ENCODE measurements around the gene RASA1. TPM values are rescaled to one million over a fixed set of nuclear protein-coding genes. Genes with fewer than 3 reads are reported as not detected.

Gene RASA1
- total and polyA plus RNA-seq, 9 of the 15 experiments (the other 6 are each of a cell fraction or from before 2014, with no cell fraction given) = 3.2 to 17.3 (median 9.2) TPM

DNA sequence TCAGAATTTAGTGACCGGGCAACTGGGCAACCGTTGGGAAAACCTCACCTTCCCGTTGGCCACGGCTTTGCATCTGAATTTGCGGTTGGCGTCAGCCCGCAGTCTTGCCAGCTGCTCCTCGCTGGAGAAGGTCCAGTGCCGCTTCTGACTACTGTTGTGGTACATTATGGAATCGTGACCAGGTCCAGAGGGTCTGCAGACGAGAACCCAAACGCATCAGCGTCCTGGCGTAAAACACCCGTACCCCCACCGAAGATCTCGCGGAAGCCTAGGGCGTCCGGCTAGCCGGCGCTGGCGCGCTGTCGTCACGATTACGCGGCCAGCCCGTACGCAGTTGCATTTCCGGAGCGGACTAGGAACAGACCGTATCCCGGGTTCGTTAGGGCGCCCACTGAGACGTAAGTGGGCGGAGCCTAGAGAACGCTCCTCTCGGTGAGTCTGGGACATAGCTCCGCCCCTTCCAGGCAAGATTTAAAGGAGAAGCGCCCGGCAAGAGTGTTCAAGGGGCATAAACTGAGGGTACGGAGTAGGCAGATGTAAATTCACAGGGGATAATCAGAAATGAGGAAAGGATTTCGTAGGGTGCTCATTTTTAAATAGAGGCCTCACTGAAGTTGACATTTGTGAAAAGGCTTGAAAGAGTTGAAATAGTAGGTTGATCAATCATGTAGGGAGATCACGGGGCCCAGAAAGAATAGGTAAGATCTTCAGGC is 145.1 kb downstream of the RASA1 start, which contains the start of gene CCNH (continued):
- TF ChIP-seq TCFL5 (CRISPR knock-in tag; conservative IDR thresholded peaks at IDR 0.05) = no peak
- TF ChIP-seq PPARD (CRISPR knock-in tag; IDR thresholded peaks at IDR 0.05) = no peak
- TF ChIP-seq ZNF586 (CRISPR knock-in tag; conservative IDR thresholded peaks at IDR 0.05) = no peak
- TF ChIP-seq ELF1 (tag; IDR thresholded peaks at IDR 0.05) = peak; percentile 84
- TF ChIP-seq, protein P1, sequence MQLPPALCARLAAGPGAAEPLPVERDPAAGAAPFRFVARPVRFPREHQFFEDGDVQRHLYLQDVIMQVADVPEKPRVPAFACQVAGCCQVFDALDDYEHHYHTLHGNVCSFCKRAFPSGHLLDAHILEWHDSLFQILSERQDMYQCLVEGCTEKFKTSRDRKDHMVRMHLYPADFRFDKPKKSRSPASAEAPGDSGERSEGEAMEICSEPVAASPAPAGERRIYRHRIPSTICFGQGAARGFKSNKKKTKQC (CRISPR knock-in tag; IDR thresholded peaks at IDR 0.05) = no peak; the same call in 1 of the 2 replicates
- no peak for TF ChIP-seq SAP30 (IDR thresholded peaks at IDR 0.05; ENCODE audit: borderline replicate concordance, insufficient read depth, low read depth, low read length, poor library complexity, severe bottlenecking)
- TF ChIP-seq JUNB (CRISPR knock-in tag; conservative IDR thresholded peaks at IDR 0.05) = no peak
- peak in 2 of 3 experiments; percentile 19 to 32 for TF ChIP-seq YY1 (IDR thresholded peaks at IDR 0.05; ENCODE audit: borderline replicate concordance in 1 of 3, control insufficient read depth in 1 of 3, extremely low read depth in 1 of 3, insufficient read depth in 3 of 3, insufficient read length in 1 of 3, insufficient replicate concordance in 2 of 3, low read depth in 1 of 3, low read length in 2 of 3)
- TF ChIP-seq, protein P2, sequence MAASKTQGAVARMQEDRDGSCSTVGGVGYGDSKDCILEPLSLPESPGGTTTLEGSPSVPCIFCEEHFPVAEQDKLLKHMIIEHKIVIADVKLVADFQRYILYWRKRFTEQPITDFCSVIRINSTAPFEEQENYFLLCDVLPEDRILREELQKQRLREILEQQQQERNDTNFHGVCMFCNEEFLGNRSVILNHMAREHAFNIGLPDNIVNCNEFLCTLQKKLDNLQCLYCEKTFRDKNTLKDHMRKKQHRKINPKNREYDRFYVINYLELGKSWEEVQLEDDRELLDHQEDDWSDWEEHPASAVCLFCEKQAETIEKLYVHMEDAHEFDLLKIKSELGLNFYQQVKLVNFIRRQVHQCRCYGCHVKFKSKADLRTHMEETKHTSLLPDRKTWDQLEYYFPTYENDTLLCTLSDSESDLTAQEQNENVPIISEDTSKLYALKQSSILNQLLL (CRISPR knock-in tag; IDR thresholded peaks at IDR 0.05; ENCODE audit: borderline replicate concordance) = no peak
- TF ChIP-seq MYBL2 (IDR thresholded peaks at IDR 0.05; ENCODE audit: low read depth) = peak; percentile 54; the same call in 1 of the 2 replicates
- TF ChIP-seq MYBL2 (CRISPR knock-in tag; IDR thresholded peaks at IDR 0.05; ENCODE audit: borderline replicate concordance) = no peak
- peak; percentile 12 to 63; a peak in 2 of 4 replicates for TF ChIP-seq FOXK2 (conservative IDR thresholded peaks at IDR 0.05 in 1 of 2, IDR thresholded peaks at IDR 0.05 in 1 of 2; ENCODE audit: low read depth in 2 of 2)
- TF ChIP-seq, protein P3, sequence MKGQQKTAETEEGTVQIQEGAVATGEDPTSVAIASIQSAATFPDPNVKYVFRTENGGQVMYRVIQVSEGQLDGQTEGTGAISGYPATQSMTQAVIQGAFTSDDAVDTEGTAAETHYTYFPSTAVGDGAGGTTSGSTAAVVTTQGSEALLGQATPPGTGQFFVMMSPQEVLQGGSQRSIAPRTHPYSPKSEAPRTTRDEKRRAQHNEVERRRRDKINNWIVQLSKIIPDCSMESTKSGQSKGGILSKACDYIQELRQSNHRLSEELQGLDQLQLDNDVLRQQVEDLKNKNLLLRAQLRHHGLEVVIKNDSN (CRISPR knock-in tag; IDR thresholded peaks at IDR 0.05) = no peak
- no peak for TF ChIP-seq ARHGAP35 (IDR thresholded peaks at IDR 0.05; ENCODE audit: partially characterized antibody)
- TF ChIP-seq NFIX (CRISPR knock-in tag; IDR thresholded peaks at IDR 0.05; ENCODE audit: low read depth) = no peak
- TF ChIP-seq, protein P4, sequence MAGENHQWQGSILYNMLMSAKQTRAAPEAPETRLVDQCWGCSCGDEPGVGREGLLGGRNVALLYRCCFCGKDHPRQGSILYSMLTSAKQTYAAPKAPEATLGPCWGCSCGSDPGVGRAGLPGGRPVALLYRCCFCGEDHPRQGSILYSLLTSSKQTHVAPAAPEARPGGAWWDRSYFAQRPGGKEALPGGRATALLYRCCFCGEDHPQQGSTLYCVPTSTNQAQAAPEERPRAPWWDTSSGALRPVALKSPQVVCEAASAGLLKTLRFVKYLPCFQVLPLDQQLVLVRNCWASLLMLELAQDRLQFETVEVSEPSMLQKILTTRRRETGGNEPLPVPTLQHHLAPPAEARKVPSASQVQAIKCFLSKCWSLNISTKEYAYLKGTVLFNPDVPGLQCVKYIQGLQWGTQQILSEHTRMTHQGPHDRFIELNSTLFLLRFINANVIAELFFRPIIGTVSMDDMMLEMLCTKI (IDR thresholded peaks at IDR 0.05; ENCODE audit: partially characterized antibody) = no peak
- TF ChIP-seq ZNF785 (CRISPR knock-in tag; IDR thresholded peaks at IDR 0.05) = no peak
- TF ChIP-seq MBD2 (IDR thresholded peaks at IDR 0.05; ENCODE audit: borderline replicate concordance, low read depth) = no peak; the same call in 1 of the 2 replicates
- TF ChIP-seq HLTF (IDR thresholded peaks at IDR 0.05) = no peak
- TF ChIP-seq, protein P5, sequence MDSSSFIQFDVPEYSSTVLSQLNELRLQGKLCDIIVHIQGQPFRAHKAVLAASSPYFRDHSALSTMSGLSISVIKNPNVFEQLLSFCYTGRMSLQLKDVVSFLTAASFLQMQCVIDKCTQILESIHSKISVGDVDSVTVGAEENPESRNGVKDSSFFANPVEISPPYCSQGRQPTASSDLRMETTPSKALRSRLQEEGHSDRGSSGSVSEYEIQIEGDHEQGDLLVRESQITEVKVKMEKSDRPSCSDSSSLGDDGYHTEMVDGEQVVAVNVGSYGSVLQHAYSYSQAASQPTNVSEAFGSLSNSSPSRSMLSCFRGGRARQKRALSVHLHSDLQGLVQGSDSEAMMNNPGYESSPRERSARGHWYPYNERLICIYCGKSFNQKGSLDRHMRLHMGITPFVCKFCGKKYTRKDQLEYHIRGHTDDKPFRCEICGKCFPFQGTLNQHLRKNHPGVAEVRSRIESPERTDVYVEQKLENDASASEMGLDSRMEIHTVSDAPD (CRISPR knock-in tag; IDR thresholded peaks at IDR 0.05) = no peak
- no peak for TF ChIP-seq HDAC3 (IDR thresholded peaks at IDR 0.05; ENCODE audit: borderline replicate concordance, partially characterized antibody)
- no peak for TF ChIP-seq ZNF584 (CRISPR knock-in tag; IDR thresholded peaks at IDR 0.05; ENCODE audit: low read depth)

Data from K562 (cell line).